Measurements from ENCODE around the gene KCND2. TPM values are rescaled to one million over a fixed set of nuclear protein-coding genes. Genes with fewer than 3 reads are reported as not detected.

The KCND2 gene
- total and polyA plus RNA-seq, 2 of the 8 experiments (the other 6 are each of a cell fraction or from before 2014, with no cell fraction given) = 4.6 to 7.7 TPM

DNA sequence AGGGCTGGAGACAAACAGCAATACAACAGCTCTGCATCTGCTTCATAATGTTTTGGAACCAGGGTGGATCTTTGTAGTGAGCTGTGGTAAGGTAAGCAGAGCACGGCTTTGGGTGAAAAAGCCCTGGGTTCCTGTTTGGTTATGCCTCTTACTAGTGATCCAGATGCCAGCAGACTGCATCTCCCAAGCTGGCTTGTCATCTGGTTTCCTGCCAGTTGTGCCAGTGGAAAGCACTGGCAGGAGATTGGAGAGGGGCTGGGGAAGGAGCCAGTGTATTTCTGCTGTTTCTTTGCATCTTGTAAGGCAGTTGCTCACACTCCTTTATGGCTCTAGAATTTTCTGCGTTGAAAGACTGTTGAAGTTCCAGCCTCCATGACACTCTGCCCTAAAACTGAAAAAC is 447.3 kb downstream of the KCND2 start (continued):
- TF ChIP-seq, protein P1, sequence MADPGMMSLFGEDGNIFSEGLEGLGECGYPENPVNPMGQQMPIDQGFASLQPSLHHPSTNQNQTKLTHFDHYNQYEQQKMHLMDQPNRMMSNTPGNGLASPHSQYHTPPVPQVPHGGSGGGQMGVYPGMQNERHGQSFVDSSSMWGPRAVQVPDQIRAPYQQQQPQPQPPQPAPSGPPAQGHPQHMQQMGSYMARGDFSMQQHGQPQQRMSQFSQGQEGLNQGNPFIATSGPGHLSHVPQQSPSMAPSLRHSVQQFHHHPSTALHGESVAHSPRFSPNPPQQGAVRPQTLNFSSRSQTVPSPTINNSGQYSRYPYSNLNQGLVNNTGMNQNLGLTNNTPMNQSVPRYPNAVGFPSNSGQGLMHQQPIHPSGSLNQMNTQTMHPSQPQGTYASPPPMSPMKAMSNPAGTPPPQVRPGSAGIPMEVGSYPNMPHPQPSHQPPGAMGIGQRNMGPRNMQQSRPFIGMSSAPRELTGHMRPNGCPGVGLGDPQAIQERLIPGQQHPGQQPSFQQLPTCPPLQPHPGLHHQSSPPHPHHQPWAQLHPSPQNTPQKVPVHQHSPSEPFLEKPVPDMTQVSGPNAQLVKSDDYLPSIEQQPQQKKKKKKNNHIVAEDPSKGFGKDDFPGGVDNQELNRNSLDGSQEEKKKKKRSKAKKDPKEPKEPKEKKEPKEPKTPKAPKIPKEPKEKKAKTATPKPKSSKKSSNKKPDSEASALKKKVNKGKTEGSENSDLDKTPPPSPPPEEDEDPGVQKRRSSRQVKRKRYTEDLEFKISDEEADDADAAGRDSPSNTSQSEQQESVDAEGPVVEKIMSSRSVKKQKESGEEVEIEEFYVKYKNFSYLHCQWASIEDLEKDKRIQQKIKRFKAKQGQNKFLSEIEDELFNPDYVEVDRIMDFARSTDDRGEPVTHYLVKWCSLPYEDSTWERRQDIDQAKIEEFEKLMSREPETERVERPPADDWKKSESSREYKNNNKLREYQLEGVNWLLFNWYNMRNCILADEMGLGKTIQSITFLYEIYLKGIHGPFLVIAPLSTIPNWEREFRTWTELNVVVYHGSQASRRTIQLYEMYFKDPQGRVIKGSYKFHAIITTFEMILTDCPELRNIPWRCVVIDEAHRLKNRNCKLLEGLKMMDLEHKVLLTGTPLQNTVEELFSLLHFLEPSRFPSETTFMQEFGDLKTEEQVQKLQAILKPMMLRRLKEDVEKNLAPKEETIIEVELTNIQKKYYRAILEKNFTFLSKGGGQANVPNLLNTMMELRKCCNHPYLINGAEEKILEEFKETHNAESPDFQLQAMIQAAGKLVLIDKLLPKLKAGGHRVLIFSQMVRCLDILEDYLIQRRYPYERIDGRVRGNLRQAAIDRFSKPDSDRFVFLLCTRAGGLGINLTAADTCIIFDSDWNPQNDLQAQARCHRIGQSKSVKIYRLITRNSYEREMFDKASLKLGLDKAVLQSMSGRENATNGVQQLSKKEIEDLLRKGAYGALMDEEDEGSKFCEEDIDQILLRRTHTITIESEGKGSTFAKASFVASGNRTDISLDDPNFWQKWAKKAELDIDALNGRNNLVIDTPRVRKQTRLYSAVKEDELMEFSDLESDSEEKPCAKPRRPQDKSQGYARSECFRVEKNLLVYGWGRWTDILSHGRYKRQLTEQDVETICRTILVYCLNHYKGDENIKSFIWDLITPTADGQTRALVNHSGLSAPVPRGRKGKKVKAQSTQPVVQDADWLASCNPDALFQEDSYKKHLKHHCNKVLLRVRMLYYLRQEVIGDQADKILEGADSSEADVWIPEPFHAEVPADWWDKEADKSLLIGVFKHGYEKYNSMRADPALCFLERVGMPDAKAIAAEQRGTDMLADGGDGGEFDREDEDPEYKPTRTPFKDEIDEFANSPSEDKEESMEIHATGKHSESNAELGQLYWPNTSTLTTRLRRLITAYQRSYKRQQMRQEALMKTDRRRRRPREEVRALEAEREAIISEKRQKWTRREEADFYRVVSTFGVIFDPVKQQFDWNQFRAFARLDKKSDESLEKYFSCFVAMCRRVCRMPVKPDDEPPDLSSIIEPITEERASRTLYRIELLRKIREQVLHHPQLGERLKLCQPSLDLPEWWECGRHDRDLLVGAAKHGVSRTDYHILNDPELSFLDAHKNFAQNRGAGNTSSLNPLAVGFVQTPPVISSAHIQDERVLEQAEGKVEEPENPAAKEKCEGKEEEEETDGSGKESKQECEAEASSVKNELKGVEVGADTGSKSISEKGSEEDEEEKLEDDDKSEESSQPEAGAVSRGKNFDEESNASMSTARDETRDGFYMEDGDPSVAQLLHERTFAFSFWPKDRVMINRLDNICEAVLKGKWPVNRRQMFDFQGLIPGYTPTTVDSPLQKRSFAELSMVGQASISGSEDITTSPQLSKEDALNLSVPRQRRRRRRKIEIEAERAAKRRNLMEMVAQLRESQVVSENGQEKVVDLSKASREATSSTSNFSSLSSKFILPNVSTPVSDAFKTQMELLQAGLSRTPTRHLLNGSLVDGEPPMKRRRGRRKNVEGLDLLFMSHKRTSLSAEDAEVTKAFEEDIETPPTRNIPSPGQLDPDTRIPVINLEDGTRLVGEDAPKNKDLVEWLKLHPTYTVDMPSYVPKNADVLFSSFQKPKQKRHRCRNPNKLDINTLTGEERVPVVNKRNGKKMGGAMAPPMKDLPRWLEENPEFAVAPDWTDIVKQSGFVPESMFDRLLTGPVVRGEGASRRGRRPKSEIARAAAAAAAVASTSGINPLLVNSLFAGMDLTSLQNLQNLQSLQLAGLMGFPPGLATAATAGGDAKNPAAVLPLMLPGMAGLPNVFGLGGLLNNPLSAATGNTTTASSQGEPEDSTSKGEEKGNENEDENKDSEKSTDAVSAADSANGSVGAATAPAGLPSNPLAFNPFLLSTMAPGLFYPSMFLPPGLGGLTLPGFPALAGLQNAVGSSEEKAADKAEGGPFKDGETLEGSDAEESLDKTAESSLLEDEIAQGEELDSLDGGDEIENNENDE (IDR thresholded peaks at IDR 0.05; ENCODE audit: insufficient replicate concordance, low read length) = no peak
- TF ChIP-seq POLR2A (IDR thresholded peaks at IDR 0.05; ENCODE audit: control extremely low read depth in 1 of 2, low read depth in 2 of 2, low read length in 2 of 2) (no peak), EZH2 (IDR thresholded peaks at IDR 0.05; ENCODE audit: low read depth, low read length, severe bottlenecking) (no peak)
